ENCODE results near the gene MYH10. TPM values are rescaled to one million over a fixed set of nuclear protein-coding genes. Genes with fewer than 3 reads are reported as not detected.

The MYH10 gene
- total and polyA plus RNA-seq, 4 donors: 9.1 to 79.1 (median 25.9) TPM

- Histone ChIP-seq H3K27ac (ENCODE audit: low read depth in 1 of 2, low read length in 2 of 2) (no peak overlapping the region), H3K9me3 (ENCODE audit: control insufficient read depth in 4 of 4, low read length in 3 of 4) (peaks cover 0 to 1% (median 0%) of the 10 kb centered on the region in 4 donors), H3K4me3 (ENCODE audit: low read depth in 1 of 3, low read length in 3 of 3) (no peak overlapping the region), H3K4me1 (ENCODE audit: control insufficient read depth in 4 of 4, insufficient read depth in 4 of 4, low read length in 3 of 4) (no peaks in the 10 kb centered on the region), H3K36me3 (ENCODE audit: control insufficient read depth in 4 of 4, insufficient read depth in 3 of 4, low read depth in 1 of 4, low read length in 3 of 4) (no peaks in the 10 kb centered on the region), H3K9ac (ENCODE audit: low read depth in 1 of 2, low read length in 2 of 2) (no peak overlapping the region), H3K27me3 (ENCODE audit: control insufficient read depth in 4 of 4, insufficient read depth in 4 of 4, low read length in 3 of 4) (no peaks in the 10 kb centered on the region)
- DNase-seq (ENCODE audit: low spot score): no peak
- no peak for TF ChIP-seq REST (IDR thresholded peaks at IDR 0.05)
- no peak for TF ChIP-seq RXRA (IDR thresholded peaks at IDR 0.05)
- TF ChIP-seq SP1 (IDR thresholded peaks at IDR 0.05): no peak
- TF ChIP-seq EGR1 (IDR thresholded peaks at IDR 0.05; ENCODE audit: low read depth in 2 of 2): no peak
- no peak for TF ChIP-seq CTCF (IDR thresholded peaks at IDR 0.05; ENCODE audit: low read depth, low read length, missing input control)
- no peak for TF ChIP-seq FOXA1 (IDR thresholded peaks at IDR 0.05)
- TF ChIP-seq YY1 (IDR thresholded peaks at IDR 0.05): no peak
- TF ChIP-seq GABPA (IDR thresholded peaks at IDR 0.05 in 1 of 2, conservative IDR thresholded peaks at IDR 0.05 in 1 of 2): no peak
- no peak for TF ChIP-seq ZBTB33 (IDR thresholded peaks at IDR 0.05)
- no peak for TF ChIP-seq RAD21 (IDR thresholded peaks at IDR 0.05)
- no peak for TF ChIP-seq JUND (IDR thresholded peaks at IDR 0.05)
- no peak for TF ChIP-seq TAF1 (conservative IDR thresholded peaks at IDR 0.05)
- whole genome bisulfite sequencing: 97% methylated on average over 2 of the region's 2 CpGs
Observed at GRCh38 chr17:8665684-8666083, 35.2 kb upstream of the MYH10 start.

- 95% methylated on average over 12 of the region's 12 CpGs for WGBS
- H3K36me3 ChIP-seq (ENCODE audit: control insufficient read depth in 4 of 4, insufficient read depth in 3 of 4, low read depth in 1 of 4, low read length in 3 of 4): no peaks in the 10 kb centered on the region
- DNase-seq (ENCODE audit: low spot score): no peak
- H3K9ac ChIP-seq (ENCODE audit: low read depth in 1 of 2, low read length in 2 of 2): no peak overlapping the region
- H3K27ac ChIP-seq (ENCODE audit: low read depth in 1 of 2, low read length in 2 of 2): no peak overlapping the region
- TF ChIP-seq TAF1 (conservative IDR thresholded peaks at IDR 0.05) (no peak), JUND (IDR thresholded peaks at IDR 0.05) (no peak)
- no peak overlapping the region for H3K4me3 ChIP-seq (ENCODE audit: low read depth in 1 of 3, low read length in 3 of 3)
- no peaks in the 10 kb centered on the region for H3K27me3 ChIP-seq (ENCODE audit: control insufficient read depth in 4 of 4, insufficient read depth in 4 of 4, low read length in 3 of 4)
- peaks cover 0 to 6% (median 0%) of the 10 kb centered on the region in 4 donors for H3K9me3 ChIP-seq (ENCODE audit: control insufficient read depth in 4 of 4, low read length in 3 of 4)
- no peaks in the 10 kb centered on the region for H3K4me1 ChIP-seq (ENCODE audit: control insufficient read depth in 4 of 4, insufficient read depth in 4 of 4, low read length in 3 of 4)
Observed at GRCh38 chr17:8664456-8665126, 34.1 kb upstream of the MYH10 start.

Data from liver (tissue), 9 donors.